ENCODE measurements around the gene FCRL5. TPM values are rescaled to one million over a fixed set of nuclear protein-coding genes. Genes with fewer than 3 reads are reported as not detected.

The FCRL5 gene
- total RNA-seq (2021): not detected in 2 replicates
- Bru-seq, nascent RNA: not detected
- not detected for BruChase-seq, experiment 1, labeled RNA remaining after a 2-hour chase
- BruChase-seq, experiment 2, labeled RNA remaining after a 6-hour chase: not detected
- long read RNA-seq: 0 reads

DNA sequence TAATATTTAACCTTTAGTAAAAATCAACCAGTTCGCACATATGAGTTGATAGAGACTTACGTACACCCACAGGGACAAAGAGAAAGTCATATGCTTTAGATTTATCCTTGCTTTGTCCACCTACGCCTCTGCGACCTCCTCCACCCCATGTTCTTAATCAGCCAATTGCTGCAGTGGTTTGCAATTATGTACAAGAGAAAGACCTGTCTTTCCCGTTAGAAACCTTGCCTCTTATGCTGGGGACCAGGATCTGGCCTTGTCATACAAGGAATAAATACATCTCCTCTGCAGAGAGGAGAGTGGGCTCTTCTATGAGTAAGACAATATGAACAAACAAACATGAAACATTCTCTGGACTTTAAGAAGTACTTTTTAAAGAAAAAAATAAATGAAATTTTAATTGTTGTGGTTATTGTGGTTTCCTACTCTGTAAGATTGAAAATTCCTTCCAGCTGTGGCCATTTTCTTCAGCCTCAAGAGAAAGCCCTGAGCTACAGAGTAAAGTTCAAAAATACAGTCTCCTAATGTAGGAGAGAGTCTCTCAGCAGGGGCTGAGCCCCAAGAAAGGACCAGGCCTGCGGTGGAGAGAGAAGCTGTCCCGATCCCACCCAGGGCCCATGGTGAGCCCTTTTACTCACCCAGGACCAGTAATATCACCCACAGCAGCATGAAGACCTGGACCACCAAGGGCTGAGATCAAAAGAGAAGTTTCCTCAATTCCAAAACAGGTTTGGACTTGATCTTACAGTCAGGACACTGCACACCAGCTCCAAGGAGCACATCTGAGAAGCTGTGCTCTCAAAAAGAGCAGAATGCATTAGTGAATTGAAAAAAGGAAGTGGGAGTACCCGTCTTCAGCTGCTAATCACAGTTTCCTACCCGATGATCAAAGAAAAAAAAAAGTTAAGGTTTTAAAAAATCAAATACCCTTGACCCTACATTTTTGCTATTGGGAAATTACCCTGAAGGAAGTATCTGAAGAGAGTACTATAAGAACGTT lies at the start of gene FCRL5:
TSS of gene FCRL5 (minus strand) at position 822 of the 1,000 bp plus-strand sequence. CDS start at position 669, 153 bp downstream.
- ChIA-PET CTCF (interaction anchor here (0.5 kb wide), 1 partner anchor 384 kb away, joined by 3 read pairs; no protein-coding TSS in a partner anchor), POLR2A (ENCODE audit: low non-redundant PET) (no interaction called here)
- Histone ChIP-seq H3K9me3 (ENCODE audit: low read depth, low read length, poor library complexity, severe bottlenecking) (no peaks in the 10 kb centered on the region), H3K4me1 (ENCODE audit: insufficient read depth, low read length, poor library complexity, severe bottlenecking) (no peaks in the 10 kb centered on the region), H3K27ac (ENCODE audit: low read depth, low read length, poor library complexity, severe bottlenecking) (no peak within 1 kb of the TSS), H3K36me3 (ENCODE audit: insufficient read depth, low read length, poor library complexity, severe bottlenecking) (no peaks in the 10 kb centered on the region), H3K27me3 (replicated peaks; ENCODE audit: insufficient read depth, low read depth, low read length, poor library complexity) (peaks cover 25% of the 10 kb centered on the region), H3K4me3 (ENCODE audit: low read depth, low read length, poor library complexity, severe bottlenecking) (no peak within 1 kb of the TSS)
- no peak for DNase-seq (ENCODE audit: low spot score)
- no TSS peak for BruUV-seq (replicated peaks)
- TF ChIP-seq EZH2 (IDR thresholded peaks at IDR 0.05; ENCODE audit: borderline replicate concordance, low read depth, low read length, poor library complexity, severe bottlenecking): no peak
- TF ChIP-seq, protein P1, sequence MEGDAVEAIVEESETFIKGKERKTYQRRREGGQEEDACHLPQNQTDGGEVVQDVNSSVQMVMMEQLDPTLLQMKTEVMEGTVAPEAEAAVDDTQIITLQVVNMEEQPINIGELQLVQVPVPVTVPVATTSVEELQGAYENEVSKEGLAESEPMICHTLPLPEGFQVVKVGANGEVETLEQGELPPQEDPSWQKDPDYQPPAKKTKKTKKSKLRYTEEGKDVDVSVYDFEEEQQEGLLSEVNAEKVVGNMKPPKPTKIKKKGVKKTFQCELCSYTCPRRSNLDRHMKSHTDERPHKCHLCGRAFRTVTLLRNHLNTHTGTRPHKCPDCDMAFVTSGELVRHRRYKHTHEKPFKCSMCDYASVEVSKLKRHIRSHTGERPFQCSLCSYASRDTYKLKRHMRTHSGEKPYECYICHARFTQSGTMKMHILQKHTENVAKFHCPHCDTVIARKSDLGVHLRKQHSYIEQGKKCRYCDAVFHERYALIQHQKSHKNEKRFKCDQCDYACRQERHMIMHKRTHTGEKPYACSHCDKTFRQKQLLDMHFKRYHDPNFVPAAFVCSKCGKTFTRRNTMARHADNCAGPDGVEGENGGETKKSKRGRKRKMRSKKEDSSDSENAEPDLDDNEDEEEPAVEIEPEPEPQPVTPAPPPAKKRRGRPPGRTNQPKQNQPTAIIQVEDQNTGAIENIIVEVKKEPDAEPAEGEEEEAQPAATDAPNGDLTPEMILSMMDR (conservative IDR thresholded peaks at IDR 0.05; ENCODE audit: low read depth, low read length): no peak
- intact Hi-C loops (cut with micrococcal nuclease; ENCODE audit: unreplicated experiment): no loop called here

DNA sequence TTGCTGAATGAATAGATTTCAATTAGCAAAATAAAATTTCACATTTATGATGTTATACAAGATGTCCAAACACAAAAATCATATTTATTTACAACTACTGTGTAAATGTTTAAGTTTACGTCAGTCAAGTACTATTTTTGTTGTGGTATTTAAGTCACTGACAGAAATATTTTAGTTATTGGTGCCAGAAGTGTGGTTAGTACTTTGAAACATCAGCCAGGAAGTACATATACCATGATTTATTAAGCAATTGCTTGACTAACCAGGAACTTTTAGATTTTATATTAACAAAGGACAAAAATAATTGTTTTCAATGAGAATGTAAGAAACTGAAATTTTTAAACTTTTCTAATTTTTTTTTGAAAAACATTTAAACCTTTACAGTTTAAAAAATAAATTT lies 47.9 kb upstream of the FCRL5 start:
- Histone ChIP-seq H3K4me3 (ENCODE audit: low read depth, low read length, poor library complexity, severe bottlenecking) (no peak overlapping the region), H3K27me3 (replicated peaks; ENCODE audit: insufficient read depth, low read depth, low read length, poor library complexity) (peaks cover 60% of the 10 kb centered on the region), H3K36me3 (ENCODE audit: insufficient read depth, low read length, poor library complexity, severe bottlenecking) (no peaks in the 10 kb centered on the region), H3K27ac (ENCODE audit: low read depth, low read length, poor library complexity, severe bottlenecking) (no peak overlapping the region), H3K4me1 (ENCODE audit: insufficient read depth, low read length, poor library complexity, severe bottlenecking) (no peaks in the 10 kb centered on the region), H3K9me3 (ENCODE audit: low read depth, low read length, poor library complexity, severe bottlenecking) (no peaks in the 10 kb centered on the region)
- BruUV-seq (replicated peaks): no TSS peak
- DNase-seq (ENCODE audit: low spot score): no peak
- ChIA-PET CTCF (no interaction called here), POLR2A (ENCODE audit: low non-redundant PET) (no interaction called here)
- TF ChIP-seq, protein P1 (conservative IDR thresholded peaks at IDR 0.05; ENCODE audit: low read depth, low read length): no peak
- no peak for TF ChIP-seq EZH2 (IDR thresholded peaks at IDR 0.05; ENCODE audit: borderline replicate concordance, low read depth, low read length, poor library complexity, severe bottlenecking)
- intact Hi-C loops (cut with micrococcal nuclease; ENCODE audit: unreplicated experiment): no loop called here

- no peak for DNase-seq (ENCODE audit: low spot score)
- intact Hi-C loops (cut with micrococcal nuclease; ENCODE audit: unreplicated experiment): no loop called here
- H3K4me3 ChIP-seq (ENCODE audit: low read depth, low read length, poor library complexity, severe bottlenecking): no peak within 1 kb of the TSS
- no peaks in the 10 kb centered on the region for H3K9me3 ChIP-seq (ENCODE audit: low read depth, low read length, poor library complexity, severe bottlenecking)
- H3K4me1 ChIP-seq (ENCODE audit: insufficient read depth, low read length, poor library complexity, severe bottlenecking): no peaks in the 10 kb centered on the region
- no peak for TF ChIP-seq EZH2 (IDR thresholded peaks at IDR 0.05; ENCODE audit: borderline replicate concordance, low read depth, low read length, poor library complexity, severe bottlenecking)
- TF ChIP-seq, protein P1 (conservative IDR thresholded peaks at IDR 0.05; ENCODE audit: low read depth, low read length): no peak
- no TSS peak for BruUV-seq (replicated peaks)
- peaks cover 47% of the 10 kb centered on the region for H3K27me3 ChIP-seq (replicated peaks; ENCODE audit: insufficient read depth, low read depth, low read length, poor library complexity)
- POLR2A ChIA-PET (ENCODE audit: low non-redundant PET): no interaction called here
- H3K27ac ChIP-seq (ENCODE audit: low read depth, low read length, poor library complexity, severe bottlenecking): no peak within 1 kb of the TSS
- CTCF ChIA-PET: no interaction called here
- no peaks in the 10 kb centered on the region for H3K36me3 ChIP-seq (ENCODE audit: insufficient read depth, low read length, poor library complexity, severe bottlenecking)
These were observed 45.8 kb upstream of the FCRL5 start, which contains the start of gene FCRL4 for GRCh38 chr1:157597959-157598667. FCRL4 (minus strand) TSS chr1:157598085; CDS start chr1:157597944, 141 bp downstream.
